H1 (cell line): ENCODE results near the gene ADGRB3.

Experiments used
- CHD2 ChIP-seq: IDR thresholded peaks from 2 replicates; pipeline ENCODE4 v1.6.1; 2012; ENCODE audit warnings: low read length, improper control_type of control experiment
- EGR1 ChIP-seq: IDR thresholded peaks from 2 replicates; pipeline ENCODE4 v1.6.1; 2011; ENCODE audit warnings: low read depth, low read length, borderline replicate concordance
- EP300 ChIP-seq, 2 experiments: IDR thresholded peaks; 1 replicate in 1 of 2; 2 replicates in 1 of 2; pipeline ENCODE4 v1.6.1; 2011 to 2012; ENCODE audit warnings: low read depth in 2 of 2, low read length in 2 of 2, mild to moderate bottlenecking in 2 of 2, borderline replicate concordance in 1 of 2, inconsistent platforms in 1 of 2, moderate library complexity in 1 of 2
- EZH2 ChIP-seq: fragments of 200-600 bp; sonication (generic); IDR thresholded peaks from 2 replicates; pipeline ENCODE4 v1.7.1; 2012; ENCODE audit warnings: low read depth, mild to moderate bottlenecking, moderate library complexity, low read length, inconsistent platforms; ENCODE audit not compliant: severe bottlenecking
- KDM1A ChIP-seq: fragments of 200-600, 300-600 bp; sonication (generic); IDR thresholded peaks from 2 replicates; pipeline ENCODE4 v1.7.1; 2016; ENCODE audit warnings: mild to moderate bottlenecking, low read length, borderline replicate concordance
- POLR2A ChIP-seq, 2 experiments: IDR thresholded peaks; 1 replicate in 1 of 2; 2 replicates in 1 of 2; pipeline ENCODE4 v1.6.1; 2011; ENCODE audit warnings: low read depth in 2 of 2, low read length in 2 of 2, mild to moderate bottlenecking in 2 of 2; ENCODE audit errors: control extremely low read depth in 1 of 2
- POLR2AphosphoS5 ChIP-seq: IDR thresholded peaks from 2 replicates; pipeline ENCODE4 v1.6.1; 2011; ENCODE audit warnings: low read depth, low read length
- RAD21 ChIP-seq, 2 experiments: IDR thresholded peaks in 1 of 2; conservative IDR thresholded peaks in 1 of 2; 2 replicates each; pipeline ENCODE4 v1.6.1; 2011; ENCODE audit warnings: low read depth in 2 of 2, low read length in 2 of 2, improper control_type of control experiment in 1 of 2, inconsistent platforms in 1 of 2, mild to moderate bottlenecking in 1 of 2, moderate library complexity in 1 of 2
- RBBP5 ChIP-seq: IDR thresholded peaks from 2 replicates; pipeline ENCODE4 v1.7.1; 2012; ENCODE audit warnings: low read depth, mild to moderate bottlenecking, inconsistent platforms, low read length, moderate library complexity, borderline replicate concordance
- RXRA ChIP-seq: IDR thresholded peaks from 2 replicates; pipeline ENCODE4 v1.6.1; 2011; ENCODE audit warnings: low read depth, mild to moderate bottlenecking, low read length, moderate library complexity; ENCODE audit not compliant: insufficient read depth
- TAF1 ChIP-seq: IDR thresholded peaks from 2 replicates; pipeline ENCODE4 v1.6.1; 2011; ENCODE audit warnings: mild to moderate bottlenecking, low read depth, low read length
- TEAD4 ChIP-seq: IDR thresholded peaks from 2 replicates; pipeline ENCODE4 v1.6.1; 2012; ENCODE audit warnings: low read depth, low read length, inconsistent platforms, mixed read lengths
- ZNF274 ChIP-seq: IDR thresholded peaks from 2 replicates; pipeline ENCODE4 v1.7.0; 2012; ENCODE audit warnings: low read length, borderline replicate concordance; ENCODE audit errors: extremely low read depth
- TF ChIP-seq, protein P1 (sequence below), 3 experiments: IDR thresholded peaks; 1 replicate in 2 of 3; 2 replicates in 1 of 3; pipeline versions ENCODE4 v1.5.1 to v1.6.1; 2011; ENCODE audit warnings: low read length in 3 of 3, mild to moderate bottlenecking in 3 of 3, inconsistent platforms in 2 of 3, low read depth in 1 of 3, moderate library complexity in 1 of 3; ENCODE audit not compliant: insufficient read depth in 1 of 3; ENCODE audit errors: control extremely low read depth in 1 of 3

DNA sequence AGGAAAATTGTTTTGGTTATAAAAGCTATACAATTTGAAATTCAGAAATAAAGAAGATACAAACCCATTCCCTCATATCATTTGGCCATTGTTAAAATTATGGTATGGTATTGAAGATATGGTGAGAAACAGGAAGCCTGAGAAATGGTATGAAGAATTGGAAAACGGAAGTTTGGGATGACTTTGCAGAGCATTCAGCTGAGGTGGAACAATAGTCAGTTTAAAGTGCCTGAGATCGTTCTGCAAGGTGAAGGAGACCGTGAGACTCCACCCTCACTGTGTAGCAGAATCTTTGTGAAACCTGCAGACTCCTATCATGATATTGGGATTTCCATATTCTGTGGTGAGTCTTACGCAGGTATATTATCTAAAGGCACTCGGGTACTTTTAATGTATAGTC is 97.3 kb downstream of the ADGRB3 start:
- TF ChIP-seq RBBP5 (no peak), EZH2 (no peak), POLR2AphosphoS5 (no peak), ZNF274 (no peak), EGR1 (no peak), TEAD4 (no peak), RAD21 (IDR thresholded peaks at IDR 0.05 in 1 of 2, conservative IDR thresholded peaks at IDR 0.05 in 1 of 2; ENCODE audit: low read depth in 2 of 2, low read length in 2 of 2) (no peak), EP300 (IDR thresholded peaks at IDR 0.05; ENCODE audit: borderline replicate concordance in 1 of 2, low read depth in 2 of 2, low read length in 2 of 2) (no peak), TAF1 (no peak), POLR2A (IDR thresholded peaks at IDR 0.05; ENCODE audit: control extremely low read depth in 1 of 2, low read depth in 2 of 2, low read length in 2 of 2) (no peak), RXRA (no peak), KDM1A (no peak), CHD2 (no peak)
- TF ChIP-seq, protein P1, sequence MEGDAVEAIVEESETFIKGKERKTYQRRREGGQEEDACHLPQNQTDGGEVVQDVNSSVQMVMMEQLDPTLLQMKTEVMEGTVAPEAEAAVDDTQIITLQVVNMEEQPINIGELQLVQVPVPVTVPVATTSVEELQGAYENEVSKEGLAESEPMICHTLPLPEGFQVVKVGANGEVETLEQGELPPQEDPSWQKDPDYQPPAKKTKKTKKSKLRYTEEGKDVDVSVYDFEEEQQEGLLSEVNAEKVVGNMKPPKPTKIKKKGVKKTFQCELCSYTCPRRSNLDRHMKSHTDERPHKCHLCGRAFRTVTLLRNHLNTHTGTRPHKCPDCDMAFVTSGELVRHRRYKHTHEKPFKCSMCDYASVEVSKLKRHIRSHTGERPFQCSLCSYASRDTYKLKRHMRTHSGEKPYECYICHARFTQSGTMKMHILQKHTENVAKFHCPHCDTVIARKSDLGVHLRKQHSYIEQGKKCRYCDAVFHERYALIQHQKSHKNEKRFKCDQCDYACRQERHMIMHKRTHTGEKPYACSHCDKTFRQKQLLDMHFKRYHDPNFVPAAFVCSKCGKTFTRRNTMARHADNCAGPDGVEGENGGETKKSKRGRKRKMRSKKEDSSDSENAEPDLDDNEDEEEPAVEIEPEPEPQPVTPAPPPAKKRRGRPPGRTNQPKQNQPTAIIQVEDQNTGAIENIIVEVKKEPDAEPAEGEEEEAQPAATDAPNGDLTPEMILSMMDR (IDR thresholded peaks at IDR 0.05; ENCODE audit: control extremely low read depth in 1 of 3, insufficient read depth in 1 of 3, low read depth in 1 of 3, low read length in 3 of 3): no peak
